ENCODE data around the gene SPTBN5.

SPTBN5 gene

GRCh38 chr15:41849861-41850260 is 44.0 kb downstream of the SPTBN5 start:
- POLR2A ChIA-PET (ENCODE audit: low non-redundant PET): no interaction called here
- CTCF ChIA-PET: no interaction called here
- peak; percentile 65 for DNase-seq (ENCODE audit: low spot score)
- peak overlapping the region; percentile 84 for H3K27ac ChIP-seq
- TF ChIP-seq, protein P1, sequence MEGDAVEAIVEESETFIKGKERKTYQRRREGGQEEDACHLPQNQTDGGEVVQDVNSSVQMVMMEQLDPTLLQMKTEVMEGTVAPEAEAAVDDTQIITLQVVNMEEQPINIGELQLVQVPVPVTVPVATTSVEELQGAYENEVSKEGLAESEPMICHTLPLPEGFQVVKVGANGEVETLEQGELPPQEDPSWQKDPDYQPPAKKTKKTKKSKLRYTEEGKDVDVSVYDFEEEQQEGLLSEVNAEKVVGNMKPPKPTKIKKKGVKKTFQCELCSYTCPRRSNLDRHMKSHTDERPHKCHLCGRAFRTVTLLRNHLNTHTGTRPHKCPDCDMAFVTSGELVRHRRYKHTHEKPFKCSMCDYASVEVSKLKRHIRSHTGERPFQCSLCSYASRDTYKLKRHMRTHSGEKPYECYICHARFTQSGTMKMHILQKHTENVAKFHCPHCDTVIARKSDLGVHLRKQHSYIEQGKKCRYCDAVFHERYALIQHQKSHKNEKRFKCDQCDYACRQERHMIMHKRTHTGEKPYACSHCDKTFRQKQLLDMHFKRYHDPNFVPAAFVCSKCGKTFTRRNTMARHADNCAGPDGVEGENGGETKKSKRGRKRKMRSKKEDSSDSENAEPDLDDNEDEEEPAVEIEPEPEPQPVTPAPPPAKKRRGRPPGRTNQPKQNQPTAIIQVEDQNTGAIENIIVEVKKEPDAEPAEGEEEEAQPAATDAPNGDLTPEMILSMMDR (conservative IDR thresholded peaks at IDR 0.05; ENCODE audit: low read depth): no peak

- ChIA-PET CTCF (no interaction called here), POLR2A (ENCODE audit: low non-redundant PET) (no interaction called here)
- no peak for DNase-seq (ENCODE audit: low spot score)
- TF ChIP-seq, protein P1 (conservative IDR thresholded peaks at IDR 0.05; ENCODE audit: low read depth): no peak
- peak overlapping the region; percentile 84 for H3K27ac ChIP-seq
Measured at GRCh38 chr15:41849204-41849603, 44.6 kb downstream of the SPTBN5 start.

DNA sequence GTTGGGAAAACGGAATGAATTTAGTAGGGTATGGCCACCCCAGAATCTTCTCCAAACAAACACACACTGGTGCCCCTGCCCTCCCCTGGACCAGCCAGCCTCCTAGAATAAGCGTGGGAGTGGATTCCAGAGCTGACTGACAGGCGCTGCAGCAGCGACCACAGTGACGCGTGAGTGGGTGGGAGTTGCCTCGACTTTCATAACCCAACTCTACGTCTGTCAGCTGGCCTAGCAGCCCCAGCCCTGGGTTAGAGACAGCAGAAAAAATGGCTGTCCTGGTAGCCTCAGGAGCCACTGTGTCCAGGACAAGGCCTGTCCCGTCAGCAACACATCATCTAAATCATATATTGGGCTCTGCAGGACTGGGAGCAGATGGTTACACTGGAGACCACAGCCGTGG is 45.2 kb downstream of the SPTBN5 start:
- H3K27ac ChIP-seq: peak overlapping the region; percentile 84
- DNase-seq (ENCODE audit: low spot score): no peak
- ChIA-PET CTCF (interaction anchor here (0.7 kb wide), 1 partner anchor 123 kb away, joined by 3 read pairs; no protein-coding TSS in a partner anchor), POLR2A (ENCODE audit: low non-redundant PET) (no interaction called here)
- TF ChIP-seq, protein P1 (conservative IDR thresholded peaks at IDR 0.05; ENCODE audit: low read depth): no peak

DNA sequence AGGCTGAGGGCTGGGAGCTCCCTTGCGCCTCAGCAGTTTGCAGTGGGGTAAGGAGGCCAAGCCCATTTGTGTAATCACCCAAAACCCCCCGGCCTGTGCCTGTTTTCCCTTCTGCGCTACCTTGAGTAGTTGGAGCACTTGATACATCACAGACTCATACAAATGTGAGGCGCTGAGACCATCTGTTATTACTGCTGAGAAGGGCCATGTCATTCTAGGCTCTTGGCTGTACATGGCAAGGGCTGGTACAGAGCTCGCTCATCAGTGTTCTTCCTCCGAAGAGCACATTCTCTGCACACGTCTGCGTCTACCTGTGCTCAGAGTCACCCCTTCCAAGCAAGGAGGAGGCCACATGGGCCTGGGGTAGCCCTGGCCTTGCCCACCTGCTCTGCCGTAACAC is 45.9 kb downstream of the SPTBN5 start:
- peak overlapping the region; percentile 84 for H3K27ac ChIP-seq
- ChIA-PET CTCF (interaction anchor here (0.7 kb wide), 1 partner anchor 123 kb away, joined by 3 read pairs; no protein-coding TSS in a partner anchor), POLR2A (ENCODE audit: low non-redundant PET) (no interaction called here)
- DNase-seq (ENCODE audit: low spot score): no peak
- TF ChIP-seq, protein P1 (conservative IDR thresholded peaks at IDR 0.05; ENCODE audit: low read depth): no peak

- CTCF ChIA-PET: no interaction called here
- no peak for DNase-seq (ENCODE audit: low spot score)
- TF ChIP-seq, protein P1 (conservative IDR thresholded peaks at IDR 0.05; ENCODE audit: low read depth): no peak
- POLR2A ChIA-PET (ENCODE audit: low non-redundant PET): no interaction called here
- peak overlapping the region; percentile 84 for H3K27ac ChIP-seq
Measured at GRCh38 chr15:41847206-41847605, 46.6 kb downstream of the SPTBN5 start.

- peak overlapping the region; percentile 84; the same call in 1 of the 2 replicates for H3K27ac ChIP-seq
- DNase-seq (ENCODE audit: low spot score): no peak
- TF ChIP-seq, protein P1 (conservative IDR thresholded peaks at IDR 0.05; ENCODE audit: low read depth): no peak
- CTCF ChIA-PET: no interaction called here
- POLR2A ChIA-PET (ENCODE audit: low non-redundant PET): no interaction called here
Measured at GRCh38 chr15:41844814-41845213, 49.0 kb downstream of the SPTBN5 start.

DNA sequence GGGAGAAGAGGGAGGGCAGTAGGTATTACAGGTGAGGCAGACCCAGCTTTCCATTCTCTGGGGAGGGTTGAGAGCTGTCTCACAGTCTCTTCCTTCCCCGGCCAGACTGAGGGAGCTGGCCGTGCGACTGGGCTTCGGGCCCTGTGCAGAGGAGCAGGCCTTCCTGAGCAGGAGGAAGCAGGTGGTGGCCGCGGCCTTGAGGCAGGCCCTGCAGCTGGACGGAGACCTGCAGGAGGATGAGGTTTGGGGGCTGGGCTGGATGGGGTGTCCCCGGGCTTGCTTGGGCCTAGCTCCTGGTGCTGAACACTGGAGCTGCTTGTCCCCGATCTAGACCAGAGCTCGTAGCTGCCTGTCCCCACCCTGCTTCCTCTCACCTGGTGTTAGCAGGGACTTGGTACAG is 50.3 kb downstream of the SPTBN5 start:
- no peak for DNase-seq (ENCODE audit: low spot score)
- TF ChIP-seq, protein P1 (conservative IDR thresholded peaks at IDR 0.05; ENCODE audit: low read depth): no peak
- CTCF ChIA-PET: no interaction called here
- POLR2A ChIA-PET (ENCODE audit: low non-redundant PET): no interaction called here
- peak overlapping the region; percentile 84 for H3K27ac ChIP-seq

All from RWPE1 (cell line).